Left lung (tissue), 10 donors: ENCODE measurements around the gene SFTPB. TPM values are rescaled to one million over a fixed set of nuclear protein-coding genes. Genes with fewer than 3 reads are reported as not detected.

Experiments
- ATAC-seq: fragments of 200-7000 bp; cut with Tn5 transposase; one replicate; pipeline ENCODE4 v1.9.1; 2020; ENCODE audit warnings: moderate library complexity
- DNase-seq, 4 donors: peaks; one replicate each; pipeline ENCODE4 v3.0.0-alpha.2; 2013 to 2020
- H3K27ac ChIP-seq, 2 donors: fragments of 200-600 bp; sonication (generic) in 1 of 2; one replicate each; pipeline versions ENCODE4 v1.5.0 to v1.8.0; 2020 to 2021
- H3K27me3 ChIP-seq, 2 donors: fragments of 200-600 bp; sonication (generic) in 1 of 2; one replicate each; pipeline versions ENCODE4 v1.5.0 to v1.8.0; 2020 to 2021
- H3K36me3 ChIP-seq, 2 donors: fragments of 200-600 bp; sonication (generic) in 1 of 2; one replicate each; pipeline versions ENCODE4 v1.5.0 to v1.8.0; 2020 to 2021
- H3K4me1 ChIP-seq, 2 donors: fragments of 200-600 bp; one replicate each; pipeline ENCODE4 v1.8.0; 2021
- H3K4me3 ChIP-seq, 2 donors: fragments of 200-600 bp; sonication (generic) in 1 of 2; one replicate each; pipeline versions ENCODE4 v1.5.0 to v1.8.0; 2020 to 2021; ENCODE audit warnings: mild to moderate bottlenecking in 1 of 2
- H3K9me3 ChIP-seq, 2 donors: fragments of 200-600 bp; sonication (generic) in 1 of 2; one replicate each; pipeline versions ENCODE4 v1.5.0 to v1.8.0; 2020 to 2021
- CTCF ChIP-seq, 2 donors: fragments of 200-600 bp; sonication (generic) in 1 of 2; IDR thresholded peaks; one replicate each; pipeline versions ENCODE4 v1.5.0 to v1.8.0; 2021; ENCODE audit warnings: antibody characterized with exemption in 2 of 2
- intact Hi-C, 2 donors: fragments of 100-400 bp; cut with DNase I; formaldehyde crosslinking; loops; one replicate each; pipeline versions ENCODE4 v1.11.2 to v1.14.2; 2022
- polyA plus RNA-seq, 6 donors: library from polyadenylated mRNA; unstranded; fragments of 120-200 nt; gene quantifications; one replicate each; pipeline ENCODE4 v1.2.1, GENCODE V29; 2013; ENCODE audit not compliant: insufficient read length in 6 of 6
- total RNA-seq, 2 donors: library from RNA; stranded (reverse); fragmentation: NEBNext Ultra II Directional; extraction: Animal tissue kit (Norgen Biotek cat#: 25700); gene quantifications; one replicate each; pipeline ENCODE4 v1.2.1, GENCODE V29; 2021
- donor health status: DM: no; HTN: yes; CAD: no.
- donor health status: DM: no; HTN: no; CAD: no.

SFTPB gene
- total and polyA plus RNA-seq, 8 donors = 183 to 18,328 (median 525) TPM

GRCh38 chr2:85698184-85698879, 30.3 kb upstream of the SFTPB start:
- H3K36me3 ChIP-seq = no peaks in the 10 kb centered on the region
- no peaks in the 10 kb centered on the region for H3K9me3 ChIP-seq
- no peak overlapping the region for H3K4me3 ChIP-seq
- ATAC-seq = no peak
- DNase-seq = no peak
- no peaks in the 10 kb centered on the region for H3K27me3 ChIP-seq
- H3K27ac ChIP-seq = peak overlapping the region in 1 of 2 donors; percentile 45
- H3K4me1 ChIP-seq = peaks cover 7 to 44% of the 10 kb centered on the region in 2 donors
- intact Hi-C loops = no loop called here
- TF ChIP-seq CTCF (IDR thresholded peaks at IDR 0.05) = no peak

GRCh38 chr2:85697716-85698115, 29.7 kb upstream of the SFTPB start:
- ATAC-seq (no peak), DNase-seq (no peak)
- no peak for TF ChIP-seq CTCF (IDR thresholded peaks at IDR 0.05)
- Histone ChIP-seq H3K4me3 (no peak overlapping the region), H3K4me1 (peaks cover 5 to 38% of the 10 kb centered on the region in 2 donors), H3K27ac (no peak overlapping the region), H3K27me3 (no peaks in the 10 kb centered on the region), H3K36me3 (no peaks in the 10 kb centered on the region), H3K9me3 (no peaks in the 10 kb centered on the region)
- intact Hi-C loops = no loop called here

GRCh38 chr2:85697096-85697495, 29.1 kb upstream of the SFTPB start:
- Histone ChIP-seq H3K9me3 (no peaks in the 10 kb centered on the region), H3K4me1 (peaks cover 0 to 32% of the 10 kb centered on the region in 2 donors), H3K27me3 (no peaks in the 10 kb centered on the region), H3K36me3 (no peaks in the 10 kb centered on the region), H3K4me3 (no peak overlapping the region), H3K27ac (no peak overlapping the region)
- no peak for ATAC-seq
- intact Hi-C loops = no loop called here
- TF ChIP-seq CTCF (IDR thresholded peaks at IDR 0.05) = no peak
- DNase-seq = no peak

GRCh38 chr2:85695691-85696668, 28.0 kb upstream of the SFTPB start:
- ATAC-seq (no peak), DNase-seq (no peak)
- H3K4me1 ChIP-seq = peaks cover 0 to 22% of the 10 kb centered on the region in 2 donors
- no peak for TF ChIP-seq CTCF (IDR thresholded peaks at IDR 0.05)
- intact Hi-C loops = no loop called here
- H3K27ac ChIP-seq = no peak overlapping the region
- H3K27me3 ChIP-seq = no peaks in the 10 kb centered on the region
- H3K9me3 ChIP-seq = no peaks in the 10 kb centered on the region
- no peak overlapping the region for H3K4me3 ChIP-seq
- no peaks in the 10 kb centered on the region for H3K36me3 ChIP-seq

- TF ChIP-seq CTCF (IDR thresholded peaks at IDR 0.05) = no peak
- Histone ChIP-seq H3K36me3 (no peaks in the 10 kb centered on the region), H3K9me3 (no peaks in the 10 kb centered on the region), H3K27me3 (no peaks in the 10 kb centered on the region), H3K4me3 (no peak overlapping the region), H3K27ac (no peak overlapping the region), H3K4me1 (peaks cover 0 to 19% of the 10 kb centered on the region in 2 donors)
- no peak for DNase-seq
- no peak for ATAC-seq
- intact Hi-C loops = no loop called here
Measured at GRCh38 chr2:85695121-85695520, 27.1 kb upstream of the SFTPB start.
